Endothelial cell of umbilical vein (primary cell): ENCODE data around the gene FJX1. TPM values are rescaled to one million over a fixed set of nuclear protein-coding genes. Genes with fewer than 3 reads are reported as not detected.

Source experiments
- BruUV-seq: library from RNA; stranded (reverse); fragments of 400-500 nt; replicated peaks from 2 replicates; lab custom pipeline; 2021; lab: Mats Ljungman, UMichigan
- CTCF ChIA-PET: fragments of 300-600, 350-600 bp; sonication (Branson Sonifier 250); formaldehyde crosslinking; loops from one replicate; lab custom pipeline; 2021; ENCODE audit warnings: antibody characterized with exemption, inconsistent platforms; lab: Charles Lee
- POLR2A ChIA-PET: fragments of 300-600, 350-600 bp; sonication (Branson Sonifier 250); formaldehyde crosslinking; loops from one replicate; lab custom pipeline; 2021; ENCODE audit warnings: antibody characterized with exemption, inconsistent platforms; lab: Charles Lee
- DNase-seq: peaks from one replicate; pipeline ENCODE4 v3.0.0-alpha.2; 2011; ENCODE audit warnings: low read depth, low spot score
- FAIRE-seq: peaks from 2 replicates; lab custom pipeline; 2011; peaks lifted over from hg19 to GRCh38; lab: Jason Lieb, UNC
- H2AFZ ChIP-seq: 2 replicates; pipeline ENCODE4 v1.6.0; 2012; ENCODE audit warnings: low read depth, low read length, control low read depth, inconsistent platforms
- H3K27ac ChIP-seq: 2 replicates; pipeline ENCODE4 v1.5.1; 2011; ENCODE audit warnings: low read depth, mild to moderate bottlenecking, control low read depth, low read length, moderate library complexity; ENCODE audit not compliant: insufficient read depth
- H3K27me3 ChIP-seq, 2 experiments: 2 replicates each; pipeline versions ENCODE4 v1.6.0 to v1.6.1; 2011; ENCODE audit warnings: low read length in 2 of 2, mixed read lengths in 1 of 2; ENCODE audit not compliant: control insufficient read depth in 2 of 2, insufficient read depth in 2 of 2
- H3K36me3 ChIP-seq, 2 experiments: 2 replicates in 1 of 2; 3 replicates in 1 of 2; pipeline ENCODE4 v1.5.1; 2011; ENCODE audit warnings: low read length in 2 of 2, mild to moderate bottlenecking in 1 of 2, moderate library complexity in 1 of 2; ENCODE audit not compliant: control insufficient read depth in 2 of 2, insufficient read depth in 2 of 2; ENCODE audit errors: extremely low read depth in 1 of 2
- H3K4me1 ChIP-seq: 3 replicates; pipeline ENCODE4 v1.5.1; 2011; ENCODE audit warnings: mild to moderate bottlenecking, low read length; ENCODE audit not compliant: control insufficient read depth, insufficient read depth; ENCODE audit errors: extremely low read depth
- H3K4me2 ChIP-seq: 2 replicates; pipeline ENCODE4 v1.6.1; 2011; ENCODE audit warnings: low read length, control low read depth, mixed read lengths; ENCODE audit not compliant: insufficient read depth
- H3K4me3 ChIP-seq, 3 experiments: fragments of 200-600 bp in 1 of 3; sonication (generic), shearing (Covaris generic) in 1 of 3; replicated peaks in 1 of 3; 2 replicates each; pipeline ENCODE4 v1.5.1; 2011 to 2016; ENCODE audit warnings: control low read depth in 3 of 3, low read length in 3 of 3, mild to moderate bottlenecking in 2 of 3, inconsistent platforms in 1 of 3, low read depth in 1 of 3, moderate library complexity in 1 of 3; ENCODE audit not compliant: insufficient read depth in 1 of 3
- H3K79me2 ChIP-seq: 2 replicates; pipeline ENCODE4 v1.6.0; 2012; ENCODE audit warnings: low read length, inconsistent platforms; ENCODE audit not compliant: control insufficient read depth, insufficient read depth
- H3K9ac ChIP-seq: replicated peaks from 2 replicates; pipeline ENCODE3; 2011; ENCODE audit warnings: low read length, control low read depth; ENCODE audit not compliant: insufficient read depth; ENCODE audit errors: extremely low read depth
- H3K9me1 ChIP-seq: replicated peaks from 3 replicates; pipeline ENCODE4 v1.6.0; 2011; ENCODE audit warnings: mild to moderate bottlenecking, low read length; ENCODE audit not compliant: control insufficient read depth, insufficient read depth; ENCODE audit errors: extremely low read depth
- H3K9me3 ChIP-seq: replicated peaks from 2 replicates; pipeline ENCODE4 v1.5.1; 2012; ENCODE audit warnings: low read length, inconsistent platforms; ENCODE audit not compliant: control insufficient read depth, insufficient read depth
- H4K20me1 ChIP-seq: replicated peaks from 2 replicates; pipeline ENCODE3; 2011; ENCODE audit warnings: mild to moderate bottlenecking, low read length; ENCODE audit not compliant: control insufficient read depth, insufficient read depth; ENCODE audit errors: extremely low read depth
- EZH2 ChIP-seq: IDR thresholded peaks from 2 replicates; pipeline ENCODE4 v1.6.1; 2012; ENCODE audit warnings: borderline replicate concordance, low read depth, mild to moderate bottlenecking, moderate library complexity, low read length, inconsistent platforms; ENCODE audit not compliant: severe bottlenecking
- GATA2 ChIP-seq: IDR thresholded peaks from 2 replicates; pipeline ENCODE4 v1.7.0; 2011; ENCODE audit warnings: low read depth, mild to moderate bottlenecking, moderate library complexity, mixed read lengths, low read length; ENCODE audit not compliant: insufficient read length, insufficient read depth
- JUN ChIP-seq: IDR thresholded peaks from 2 replicates; pipeline ENCODE4 v1.6.1; 2011; ENCODE audit warnings: borderline replicate concordance, low read depth; ENCODE audit not compliant: insufficient read length, insufficient read depth
- MAX ChIP-seq: IDR thresholded peaks from 2 replicates; pipeline ENCODE4 v1.6.1; 2011; ENCODE audit not compliant: insufficient read depth, insufficient read length
- MYC ChIP-seq: IDR thresholded peaks from one replicate; pipeline ENCODE4 v1.6.1; 2011; ENCODE audit warnings: mild to moderate bottlenecking, low read depth, low read length
- POLR2A ChIP-seq: IDR thresholded peaks from 2 replicates; pipeline ENCODE4 v1.6.1; 2012; ENCODE audit warnings: low read depth, mild to moderate bottlenecking, control low read depth, low read length
- dilution Hi-C: fragments of 300-500 bp; cut with MboI; formaldehyde crosslinking; loops from one replicate; pipeline ENCODE4 v1.15.0; 2019; ENCODE audit warnings: low sequenced_read_pairs; ENCODE audit not compliant: extremely low pct_ligation_motif_present
- intact Hi-C: fragments of 100-400 bp; cut with micrococcal nuclease; formaldehyde crosslinking; loops from one replicate; pipeline ENCODE4 v1.10.0; 2022
- polyA plus RNA-seq, 4 experiments: library from polyadenylated mRNA; depleted of rRNA in 3 of 4; stranded (reverse) in 3 of 4; unstranded in 1 of 4; fragments of >200 nt; gene quantifications; 2 replicates each; pipeline versions ENCODE4 v1.2.1 to v1.2.3, GENCODE V29; 2011 to 2012; ENCODE audit warnings: missing spikeins in 1 of 4
- total RNA-seq: library from RNA; stranded (reverse); gene quantifications from 2 replicates; pipeline ENCODE4 v1.2.3, GENCODE V29; 2021

The FJX1 gene
- total and polyA plus RNA-seq, 2 donors (not counting 3 experiments of a cell fraction or from before 2014, with no cell fraction given): 9.2 to 26.6 TPM

GRCh38 chr11:35608502-35608901, 9.8 kb upstream of the FJX1 start:
- no peak overlapping the region for H3K9ac ChIP-seq
- H3K27ac ChIP-seq: no peak overlapping the region
- intact Hi-C loops: no loop called here
- ChIA-PET CTCF (interaction anchor here (0.9 to 2.5 kb wide), 2 partner anchors 213 to 501 kb away, joined by 3 to 9 read pairs; no protein-coding TSS in a partner anchor), POLR2A (no interaction called here)
- H3K36me3 ChIP-seq: no peaks in the 10 kb centered on the region
- no peaks in the 10 kb centered on the region for H4K20me1 ChIP-seq
- no peaks in the 10 kb centered on the region for H3K9me3 ChIP-seq
- H3K27me3 ChIP-seq: peaks cover 26 to 51% of the 10 kb centered on the region in 2 experiments
- no peaks in the 10 kb centered on the region for H3K4me1 ChIP-seq
- TF ChIP-seq JUN: no peak
- TF ChIP-seq GATA2: no peak
- TF ChIP-seq MYC: no peak
- H3K9me1 ChIP-seq: no peaks in the 10 kb centered on the region
- H3K4me2 ChIP-seq: no peak overlapping the region
- dilution Hi-C loops: loop anchor here (25.0 kb wide), 1 partner anchor 654 kb away; no protein-coding TSS in a partner anchor
- DNase-seq (no peak), FAIRE-seq (no peak)
- H2AFZ ChIP-seq: no peak overlapping the region
- no peak overlapping the region for H3K4me3 ChIP-seq
- H3K79me2 ChIP-seq: no peaks in the 10 kb centered on the region
- BruUV-seq: no TSS peak

- FAIRE-seq (no peak), DNase-seq (no peak)
- Histone ChIP-seq H3K79me2 (no peaks in the 10 kb centered on the region), H2AFZ (no peak overlapping the region), H3K9ac (no peak overlapping the region), H3K9me1 (no peaks in the 10 kb centered on the region), H3K9me3 (no peaks in the 10 kb centered on the region), H3K27ac (no peak overlapping the region), H3K4me2 (no peak overlapping the region), H3K27me3 (peaks cover 26 to 61% of the 10 kb centered on the region in 2 experiments), H3K36me3 (no peaks in the 10 kb centered on the region), H4K20me1 (no peaks in the 10 kb centered on the region), H3K4me3 (no peak overlapping the region), H3K4me1 (no peaks in the 10 kb centered on the region)
- dilution Hi-C loops: loop anchor here (25.0 kb wide), 1 partner anchor 653 kb away; no protein-coding TSS in a partner anchor
- TF ChIP-seq GATA2: no peak
- TF ChIP-seq JUN: no peak
- no peak for TF ChIP-seq MAX
- TF ChIP-seq EZH2: no peak
- TF ChIP-seq MYC: no peak
- no peak for TF ChIP-seq POLR2A
- CTCF ChIA-PET: interaction anchor here (2.5 kb wide), 1 partner anchor 657 kb away, joined by 11 read pairs; no protein-coding TSS in a partner anchor
- no TSS peak for BruUV-seq
- POLR2A ChIA-PET: no interaction called here
- intact Hi-C loops: no loop called here
Observed at GRCh38 chr11:35609656-35610055, 8.6 kb upstream of the FJX1 start.
